Measurements from ENCODE around the gene AHNAK.
"Not testable (repeated sequence)": the region's sequence is repeated elsewhere in the genome, so short reads cannot be mapped to it uniquely, and the experiment has no call there.

AHNAK gene

DNA sequence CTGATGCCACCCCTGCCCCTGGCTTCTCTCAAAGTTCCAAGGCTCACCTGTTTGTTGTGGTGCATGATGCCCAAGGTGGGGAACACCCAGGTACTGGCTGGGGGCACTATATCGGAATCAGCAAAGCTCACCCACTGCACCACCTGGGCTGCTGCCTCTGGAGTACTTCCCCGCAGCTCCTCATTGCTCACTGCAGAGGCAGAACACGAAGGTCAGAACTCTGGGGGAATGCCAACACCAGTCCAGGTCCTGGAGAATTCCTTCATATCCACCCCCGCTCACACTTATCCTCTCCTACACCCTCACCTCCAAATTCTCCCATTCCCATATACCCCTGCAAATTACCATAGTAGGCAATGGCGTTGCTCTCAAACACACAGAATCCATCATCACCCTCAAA, 24.9 kb upstream of the AHNAK start:
- DNase-seq (ENCODE audit: low spot score), result not testable (repeated sequence)

GRCh38 chr11:62570903-62571302, 24.3 kb upstream of the AHNAK start:
- not testable (repeated sequence) for DNase-seq (ENCODE audit: low spot score)

DNA sequence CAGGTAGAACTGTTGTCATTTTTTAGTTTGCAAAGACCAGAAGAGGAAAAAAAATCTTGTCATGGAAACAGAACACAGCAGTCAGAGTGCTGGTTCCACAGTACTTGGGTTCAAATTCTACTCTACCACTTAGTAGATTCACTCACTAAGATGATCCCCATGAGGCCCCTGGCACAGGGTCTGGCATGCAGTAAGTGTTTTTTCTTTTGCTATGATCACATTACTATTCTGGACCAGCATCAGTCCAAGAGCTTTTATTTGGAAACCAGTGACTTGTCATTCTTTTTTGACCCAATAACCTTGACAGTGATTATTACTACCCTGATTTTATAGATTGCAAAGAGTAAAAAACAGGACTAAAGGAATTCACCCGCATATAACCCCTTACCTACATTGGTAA, 23.0 kb upstream of the AHNAK start:
- no peak for DNase-seq (ENCODE audit: low spot score)

- no peak for DNase-seq (ENCODE audit: low spot score)
Measured at GRCh38 chr11:62567018-62567633, 20.5 kb upstream of the AHNAK start.

- DNase-seq (ENCODE audit: low spot score), result no peak
Measured at GRCh38 chr11:62566247-62566646, 19.6 kb upstream of the AHNAK start.

- no peak for DNase-seq (ENCODE audit: low spot score)
Measured at GRCh38 chr11:62565100-62565802, 18.6 kb upstream of the AHNAK start.

GRCh38 chr11:62561677-62562230, 15.1 kb upstream of the AHNAK start:
- DNase-seq (ENCODE audit: low spot score), result not testable (repeated sequence)

DNA sequence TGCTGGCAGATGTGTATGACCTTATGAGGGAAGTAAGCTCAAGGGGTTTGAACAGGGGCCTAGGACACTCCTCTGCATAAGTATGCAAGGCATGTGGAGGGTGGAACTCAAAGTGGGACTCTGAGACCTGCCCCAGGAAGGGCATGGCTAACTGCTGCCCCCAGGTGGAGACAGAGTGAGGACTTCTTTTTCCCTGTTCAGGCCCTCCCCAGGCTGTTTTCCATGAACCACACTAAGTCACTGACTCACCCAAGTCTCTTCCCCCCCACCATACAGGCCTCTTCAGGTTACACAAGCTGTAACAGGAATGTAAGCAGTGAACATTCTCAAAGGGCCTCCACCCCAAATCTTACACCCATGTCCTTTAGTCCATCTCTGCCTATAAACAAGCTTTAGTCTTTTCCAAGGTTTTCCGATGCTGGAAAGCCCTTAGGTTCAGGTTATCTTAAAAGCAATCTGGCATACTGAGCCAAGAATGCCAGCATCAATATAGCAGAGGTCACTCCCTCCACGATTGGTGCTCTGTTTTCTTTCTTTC, 14.0 kb upstream of the AHNAK start:
- DNase-seq (ENCODE audit: low spot score), result peak; percentile 95

DNA sequence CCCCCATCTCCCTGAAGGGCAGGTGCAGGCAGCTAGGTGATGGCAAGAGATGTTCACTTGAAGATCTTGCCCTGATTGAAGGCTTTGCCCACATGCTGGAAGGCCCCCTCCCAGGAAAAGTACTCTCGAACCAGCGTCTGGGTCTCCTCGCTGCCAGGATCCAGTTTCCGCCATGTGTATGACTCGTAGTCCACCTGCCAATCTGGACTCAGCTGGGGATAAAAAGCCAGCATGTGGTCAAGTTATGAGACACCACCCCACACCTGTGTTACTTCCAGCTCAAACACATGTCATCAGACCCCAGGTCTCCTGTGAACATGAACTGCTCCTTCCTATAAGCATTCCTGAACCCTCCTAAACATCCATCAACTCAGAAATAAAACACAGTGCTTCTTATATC, 13.0 kb upstream of the AHNAK start:
- not testable (repeated sequence) for DNase-seq (ENCODE audit: low spot score)

GRCh38 chr11:62559204-62559603, 12.6 kb upstream of the AHNAK start:
- DNase-seq (ENCODE audit: low spot score), result no peak

- DNase-seq (ENCODE audit: low spot score), result no peak
Measured at GRCh38 chr11:62558669-62559068, 12.1 kb upstream of the AHNAK start.

DNA sequence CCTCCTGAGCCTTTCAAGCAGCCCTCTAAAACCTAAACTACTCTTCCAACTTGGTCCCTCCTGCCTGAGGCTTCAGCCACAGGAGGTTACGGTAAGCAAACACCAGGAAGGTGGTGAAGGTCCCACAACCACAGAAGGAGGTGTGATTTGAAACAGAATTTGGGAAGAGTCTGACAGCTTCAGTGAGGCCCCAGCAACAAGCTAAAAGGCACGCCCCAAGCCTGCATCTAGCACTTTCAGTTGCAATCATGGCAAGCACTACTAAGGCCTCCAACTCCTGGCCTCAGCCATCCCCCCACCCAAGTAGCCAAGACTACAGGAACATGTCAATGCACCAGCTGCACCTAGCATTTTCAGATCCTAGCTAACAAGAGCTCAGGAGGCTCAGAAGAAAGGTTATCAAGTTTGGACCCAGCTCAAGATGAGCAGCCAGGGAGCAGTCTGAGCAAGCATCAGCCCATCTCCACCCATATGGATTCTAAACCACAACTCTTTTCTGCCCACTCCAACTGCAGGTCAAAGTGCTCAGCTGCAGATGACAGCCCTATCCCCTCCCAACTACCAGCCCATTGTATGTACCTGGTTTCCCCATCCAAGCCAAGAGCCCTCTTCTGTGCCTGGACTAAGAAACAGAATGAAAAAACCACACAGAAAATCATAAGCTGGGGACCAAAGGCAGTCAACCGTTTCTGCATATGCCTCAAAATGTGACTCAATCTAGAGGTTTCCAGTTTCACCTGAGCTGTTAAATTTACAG, 10.4 kb upstream of the AHNAK start:
- DNase-seq (ENCODE audit: low spot score), result no peak

DNA sequence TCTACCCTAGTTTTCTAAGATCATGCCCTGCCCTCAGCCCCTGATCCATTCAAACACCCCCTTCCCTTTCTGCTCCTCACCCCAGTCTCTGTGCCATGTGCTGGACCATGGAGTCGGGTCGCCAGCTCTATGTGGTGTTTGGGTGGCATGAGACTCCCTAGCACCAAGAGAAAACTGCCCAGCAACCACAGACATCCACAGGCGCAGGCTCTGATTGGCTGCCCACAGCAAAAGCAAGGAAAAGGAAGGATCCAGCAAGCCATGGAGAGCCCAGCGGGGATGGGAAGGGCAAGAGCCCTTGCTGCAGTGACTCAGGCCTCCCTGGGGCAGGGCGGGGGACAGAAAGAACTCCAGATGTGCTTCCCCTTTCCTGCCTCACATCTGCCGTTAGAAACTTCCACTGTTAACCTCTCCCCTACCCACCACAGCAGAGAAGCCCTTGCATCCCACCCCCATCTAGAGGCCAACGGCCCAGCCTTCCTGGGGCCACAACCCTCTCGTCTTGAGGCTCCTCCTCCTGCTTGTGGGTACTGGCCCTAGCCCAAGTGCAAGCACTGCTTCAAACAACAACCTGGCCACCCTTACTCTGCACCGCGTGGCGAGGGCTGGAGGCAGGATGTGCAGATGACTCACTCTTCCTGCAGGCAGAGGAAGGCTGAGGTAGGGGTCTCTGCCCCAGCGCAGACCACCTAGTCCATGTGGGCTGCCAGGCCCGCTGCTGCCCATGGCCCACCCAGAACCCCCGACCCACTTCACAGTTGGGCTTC, 9.7 kb upstream of the AHNAK start:
- peak; percentile 93 for DNase-seq (ENCODE audit: low spot score)

DNA sequence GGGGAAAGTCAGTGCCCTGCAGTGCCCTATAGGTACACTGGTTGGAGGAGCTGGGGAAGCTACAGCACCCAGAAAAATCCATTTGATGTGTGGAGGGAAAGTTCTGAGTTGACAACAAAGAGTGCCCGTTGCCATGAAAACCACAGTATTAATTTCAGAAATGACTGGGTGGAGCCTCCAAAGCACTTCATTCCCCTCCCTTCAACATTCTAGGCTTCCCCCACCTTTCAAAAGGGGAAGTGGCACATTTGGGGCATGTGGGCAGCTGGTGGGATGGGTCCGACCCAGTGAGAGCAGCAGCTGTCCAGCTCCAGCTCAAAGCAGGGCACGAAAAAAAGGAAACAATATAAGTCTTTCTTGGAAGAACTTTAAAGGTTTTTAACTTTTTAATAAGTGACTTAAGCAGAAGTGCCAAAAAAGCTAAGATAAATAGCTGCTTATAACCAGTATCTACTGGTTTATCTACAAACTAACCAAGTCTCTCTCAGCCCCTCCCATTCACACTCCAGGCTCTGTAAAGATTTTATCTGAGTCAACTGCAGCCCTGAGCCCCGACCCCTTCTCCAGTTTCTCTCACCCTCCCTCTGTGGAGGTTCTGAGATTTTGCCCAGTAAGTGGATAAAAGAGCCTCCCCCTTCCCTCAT, 9.0 kb upstream of the AHNAK start:
- no peak for DNase-seq (ENCODE audit: low spot score)

- DNase-seq (ENCODE audit: low spot score), result no peak
Measured at GRCh38 chr11:62554387-62555167, 8.0 kb upstream of the AHNAK start.

DNA sequence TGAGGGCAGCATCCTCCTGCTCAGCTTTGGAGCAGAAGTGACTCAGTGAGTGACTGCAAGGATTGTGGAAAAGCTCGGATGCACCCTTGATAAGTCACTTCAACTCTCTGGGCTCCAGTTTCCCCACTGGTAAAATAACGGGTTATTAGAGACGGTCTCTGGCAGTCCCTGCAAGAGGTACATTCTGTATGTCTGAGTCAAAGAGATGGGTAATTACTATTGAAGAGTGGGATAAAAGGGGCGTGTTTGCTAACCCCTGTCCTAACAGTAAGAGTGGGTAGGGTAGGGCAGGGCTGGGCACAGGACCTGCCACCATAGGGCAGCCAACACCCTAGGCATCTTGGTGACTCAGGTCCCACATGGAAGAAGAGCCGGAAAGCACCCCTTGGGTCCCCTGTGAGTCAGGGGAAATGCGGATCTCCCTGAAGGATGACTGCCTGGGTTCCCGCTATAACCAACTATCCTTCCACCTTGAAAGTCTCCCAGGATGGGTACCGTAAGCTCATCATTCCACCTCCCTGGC, 7.3 kb upstream of the AHNAK start:
- peak; percentile 85 for DNase-seq (ENCODE audit: low spot score)

DNA sequence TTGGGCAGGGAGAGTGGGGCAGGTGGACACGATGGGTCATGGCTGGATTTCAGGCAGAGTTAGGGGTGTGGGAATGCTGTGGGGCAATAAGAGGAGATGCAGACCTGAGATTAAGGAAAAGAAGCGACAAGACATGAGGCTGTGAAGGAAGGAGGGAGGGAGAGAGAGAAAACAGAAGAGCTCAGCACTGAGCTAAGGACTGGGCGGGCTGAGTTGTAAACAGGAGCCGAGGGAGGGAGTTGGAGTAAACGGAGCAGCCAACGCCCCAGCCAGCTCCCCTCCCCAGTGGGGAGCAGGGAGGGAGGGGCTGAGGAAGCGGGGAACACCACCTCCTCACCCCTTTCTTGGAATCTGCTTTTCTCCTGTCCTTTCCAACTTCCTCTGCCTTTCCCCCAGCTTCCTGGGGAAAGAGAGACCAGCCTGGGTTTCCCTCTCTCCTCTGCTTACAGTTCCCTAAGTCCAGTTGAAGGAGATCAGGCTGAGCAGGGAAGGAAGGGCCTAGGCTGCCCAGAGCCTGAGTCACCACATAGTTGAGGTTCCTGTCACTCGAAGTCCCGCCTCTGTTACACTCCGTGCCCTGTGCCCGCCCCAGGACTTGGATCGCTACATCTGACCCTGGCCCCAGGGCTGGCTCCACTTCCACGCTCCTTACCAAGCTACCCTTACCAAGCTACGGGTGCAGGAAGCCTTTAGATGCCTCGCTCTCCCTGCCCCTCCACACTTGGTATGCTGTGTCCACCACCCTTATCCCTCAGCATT, 6.7 kb upstream of the AHNAK start:
- DNase-seq (ENCODE audit: low spot score), result peak; percentile 93

- no peak for DNase-seq (ENCODE audit: low spot score)
Measured at GRCh38 chr11:62552485-62553079, 6.0 kb upstream of the AHNAK start.

DNA sequence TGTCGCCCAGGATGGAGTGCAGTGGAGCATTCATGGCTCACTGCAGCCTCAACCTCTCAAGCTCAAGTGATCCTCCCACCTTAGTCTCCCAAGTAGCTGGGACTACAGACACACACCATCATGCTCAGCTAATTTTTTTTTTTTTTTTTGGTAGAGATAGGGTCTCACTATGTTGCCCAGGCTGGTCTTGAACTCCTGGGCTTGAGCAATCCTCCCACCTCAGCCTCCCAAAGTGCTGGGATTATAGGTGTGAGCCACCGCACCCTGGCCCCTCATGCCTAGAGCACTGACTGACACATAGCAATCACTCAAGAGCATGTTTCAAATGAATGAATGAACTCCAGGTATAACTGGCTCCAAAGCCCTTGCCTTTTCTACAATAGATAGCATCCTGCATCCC, 3.9 kb upstream of the AHNAK start:
- not testable (repeated sequence) for DNase-seq (ENCODE audit: low spot score)

Data from kidney capillary endothelial cell (primary cell).